ENCODE data around the gene PATJ.

DNA sequence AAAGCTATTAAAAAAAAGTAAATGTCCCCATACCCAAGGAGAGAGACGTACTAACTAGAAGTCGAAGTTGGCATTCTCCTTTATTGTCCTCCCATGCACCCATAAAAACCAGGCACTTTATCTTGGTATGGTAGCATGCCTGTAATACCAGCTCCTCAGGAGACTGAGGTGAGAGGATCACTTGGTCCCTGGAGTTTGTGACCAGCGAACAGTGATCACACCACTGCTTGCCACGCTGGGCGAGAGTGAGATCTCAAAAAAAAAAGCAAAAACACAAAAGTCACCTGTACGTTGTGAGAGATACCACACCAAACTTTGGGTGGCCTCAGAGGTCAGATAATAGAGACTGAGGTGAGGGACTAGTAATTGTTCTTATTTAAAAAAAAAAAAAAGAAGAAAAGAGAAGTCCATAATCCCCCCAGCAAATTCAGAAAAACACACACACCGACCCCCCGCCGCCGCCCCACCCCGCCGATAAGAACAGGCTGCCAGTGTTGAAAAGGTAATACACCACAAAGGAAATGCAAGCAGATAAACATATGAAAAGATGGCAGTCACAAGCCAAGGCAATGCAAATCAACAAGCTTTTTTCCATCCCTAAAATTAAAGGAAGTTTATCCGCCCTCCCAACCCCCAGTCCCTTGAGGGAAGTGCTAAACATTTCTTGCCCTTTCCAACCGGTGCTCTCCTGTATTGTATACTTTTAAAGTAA is 455.9 kb downstream of the PATJ start:
- TF ChIP-seq CTCF (optimal IDR thresholded peaks at IDR 0.05 in 1 of 3, IDR thresholded peaks at IDR 0.05 in 1 of 3, conservative IDR thresholded peaks at IDR 0.05 in 1 of 3; ENCODE audit: extremely low read depth in 1 of 3, insufficient read depth in 2 of 3, low read length in 3 of 3) (no peak), EZH2 (IDR thresholded peaks at IDR 0.05; ENCODE audit: low read length) (no peak)

All from keratinocyte (primary cell).